Mucosa of descending colon (tissue), 3 donors: ENCODE results near the gene PLEKHG4B. TPM values are rescaled to one million over a fixed set of nuclear protein-coding genes. Genes with fewer than 3 reads are reported as not detected.

Experiments used
- ATAC-seq: fragments of 200-7000 bp; cut with Tn5 transposase; one replicate; pipeline ENCODE4 v1.9.1; 2020; ENCODE audit warnings: mild to moderate bottlenecking, moderate library complexity
- DNase-seq, 3 donors: peaks; one replicate each; pipeline ENCODE4 v3.0.0-alpha.2; 2020
- H3K36me3 ChIP-seq: fragments of 200-600 bp; one replicate; pipeline ENCODE4 v1.8.0; 2021; ENCODE audit warnings: low read depth, mild to moderate bottlenecking
- H3K4me1 ChIP-seq: fragments of 200-600 bp; one replicate; pipeline ENCODE4 v1.8.0; 2021; ENCODE audit warnings: low read depth, mild to moderate bottlenecking
- H3K4me3 ChIP-seq: fragments of 200-600 bp; one replicate; pipeline ENCODE4 v1.8.0; 2021; ENCODE audit warnings: mild to moderate bottlenecking
- H3K9me3 ChIP-seq: fragments of 200-600 bp; one replicate; pipeline ENCODE4 v1.8.0; 2021; ENCODE audit warnings: mild to moderate bottlenecking
- intact Hi-C, 2 donors: fragments of 100-400 bp; cut with DNase I in 1 of 2; cut with micrococcal nuclease in 1 of 2; formaldehyde crosslinking; loops; one replicate each; pipeline versions ENCODE4 v1.11.0 to v1.11.1; 2022; cut with DNase I, micrococcal nuclease
- total RNA-seq, 3 donors: library from RNA; stranded (reverse); fragmentation: NEBNext Ultra II Directional in 2 of 3; extraction: Animal tissue kit (Norgen Biotek cat#: 25700) in 2 of 3; gene quantifications; one replicate each; pipeline versions ENCODE4 v1.2.1 to v1.2.4, GENCODE V29; 2021 to 2023
- TF ChIP-seq, protein P1 (sequence below): fragments of 200-600 bp; IDR thresholded peaks from one replicate; pipeline ENCODE4 v1.8.0; 2022; ENCODE audit warnings: antibody characterized with exemption, mild to moderate bottlenecking
- donor health status: DM: no; HTN: no; CAD: no; lungs with moderate emphysema.
- donor health status: DM: no; HTN: no; CAD: no.
- donor health status: DM: no; HTN: yes; CAD: no.

The PLEKHG4B gene
- total RNA-seq, 3 donors from 2014 or later = 0.09 to 3.0 (median 0.36) TPM

- no peak for DNase-seq
- ATAC-seq = no peak
Measured at GRCh38 chr5:157126-157715, 65.3 kb downstream of the PLEKHG4B start.

DNA sequence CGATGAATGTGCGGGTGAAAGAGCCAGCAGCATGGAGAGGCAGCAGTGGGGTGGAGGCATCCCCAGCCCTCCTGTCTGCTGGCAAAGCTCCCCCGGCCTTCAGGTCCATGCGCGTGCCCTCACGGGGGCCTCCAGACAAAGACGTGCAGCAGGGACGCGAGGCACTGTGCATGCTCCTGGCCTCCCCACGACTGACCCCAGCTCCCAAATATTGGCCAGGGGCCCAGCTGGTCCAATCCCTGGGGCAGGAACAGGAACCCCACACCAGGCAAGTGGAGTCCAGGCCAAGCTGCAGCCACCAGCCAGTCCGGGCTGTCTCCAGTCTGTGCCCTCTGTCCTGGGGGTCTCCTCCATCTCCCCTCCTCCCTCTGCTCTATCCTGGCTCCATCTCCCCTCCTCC, 65.8 kb downstream of the PLEKHG4B start:
- ATAC-seq (no peak), DNase-seq (no peak)
- H3K36me3 ChIP-seq = no peaks in the 10 kb centered on the region
- TF ChIP-seq, protein P1, sequence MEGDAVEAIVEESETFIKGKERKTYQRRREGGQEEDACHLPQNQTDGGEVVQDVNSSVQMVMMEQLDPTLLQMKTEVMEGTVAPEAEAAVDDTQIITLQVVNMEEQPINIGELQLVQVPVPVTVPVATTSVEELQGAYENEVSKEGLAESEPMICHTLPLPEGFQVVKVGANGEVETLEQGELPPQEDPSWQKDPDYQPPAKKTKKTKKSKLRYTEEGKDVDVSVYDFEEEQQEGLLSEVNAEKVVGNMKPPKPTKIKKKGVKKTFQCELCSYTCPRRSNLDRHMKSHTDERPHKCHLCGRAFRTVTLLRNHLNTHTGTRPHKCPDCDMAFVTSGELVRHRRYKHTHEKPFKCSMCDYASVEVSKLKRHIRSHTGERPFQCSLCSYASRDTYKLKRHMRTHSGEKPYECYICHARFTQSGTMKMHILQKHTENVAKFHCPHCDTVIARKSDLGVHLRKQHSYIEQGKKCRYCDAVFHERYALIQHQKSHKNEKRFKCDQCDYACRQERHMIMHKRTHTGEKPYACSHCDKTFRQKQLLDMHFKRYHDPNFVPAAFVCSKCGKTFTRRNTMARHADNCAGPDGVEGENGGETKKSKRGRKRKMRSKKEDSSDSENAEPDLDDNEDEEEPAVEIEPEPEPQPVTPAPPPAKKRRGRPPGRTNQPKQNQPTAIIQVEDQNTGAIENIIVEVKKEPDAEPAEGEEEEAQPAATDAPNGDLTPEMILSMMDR = no peak
- no peaks in the 10 kb centered on the region for H3K9me3 ChIP-seq
- no peaks in the 10 kb centered on the region for H3K4me1 ChIP-seq
- no peak overlapping the region for H3K4me3 ChIP-seq
- intact Hi-C loops = no loop called here

More at GRCh38 chr5:157126-157715, 65.3 kb downstream of the PLEKHG4B start:
- no peaks in the 10 kb centered on the region for H3K4me1 ChIP-seq
- H3K9me3 ChIP-seq = no peaks in the 10 kb centered on the region
- intact Hi-C loops = no loop called here
- no peaks in the 10 kb centered on the region for H3K36me3 ChIP-seq
- no peak overlapping the region for H3K4me3 ChIP-seq
- TF ChIP-seq, protein P1 = no peak

GRCh38 chr5:158807-159447, 67.0 kb downstream of the PLEKHG4B start:
- no peak for DNase-seq

DNA sequence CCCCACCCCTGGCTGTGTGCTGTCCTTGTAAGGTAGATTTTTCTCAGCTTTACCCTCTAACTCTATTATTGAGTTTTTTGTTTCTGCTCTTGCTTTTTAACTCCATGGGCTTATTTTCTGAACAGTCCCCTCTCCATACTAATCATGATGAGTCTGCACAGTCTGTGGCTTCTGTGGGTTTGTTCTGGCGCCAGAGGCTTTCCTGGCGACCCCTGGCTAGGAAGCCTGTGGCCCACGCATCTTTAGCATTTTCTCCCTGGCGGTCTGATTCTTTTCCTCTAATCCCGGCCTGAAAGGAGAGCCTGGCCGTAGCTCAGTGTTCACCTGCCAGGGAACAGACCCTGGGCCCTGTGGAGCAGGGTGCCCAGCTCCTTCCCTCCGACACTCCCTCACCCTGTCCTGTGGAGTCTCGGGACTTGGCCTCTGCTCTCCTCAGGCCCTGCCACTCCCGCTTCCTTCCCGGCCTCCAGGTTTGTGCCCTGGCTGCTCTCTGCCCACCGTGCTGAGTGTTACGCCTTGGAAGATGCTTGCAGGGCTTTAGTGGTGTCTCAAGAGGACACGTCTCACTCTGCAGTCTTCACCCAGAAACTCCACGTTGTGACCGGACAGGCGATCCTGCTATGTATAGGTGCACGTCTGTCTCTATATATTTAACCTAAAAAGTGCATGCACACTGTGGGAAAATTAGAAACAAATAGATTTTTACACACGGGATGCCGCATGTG, 67.6 kb downstream of the PLEKHG4B start:
- Histone ChIP-seq H3K9me3 (no peaks in the 10 kb centered on the region), H3K4me1 (no peaks in the 10 kb centered on the region), H3K36me3 (no peaks in the 10 kb centered on the region), H3K4me3 (no peak overlapping the region)
- DNase-seq (no peak), ATAC-seq (no peak)
- TF ChIP-seq, protein P1 = no peak
- intact Hi-C loops = no loop called here

More at GRCh38 chr5:158807-159447, 67.0 kb downstream of the PLEKHG4B start:
- TF ChIP-seq, protein P1 = no peak
- Histone ChIP-seq H3K9me3 (no peaks in the 10 kb centered on the region), H3K4me3 (no peak overlapping the region), H3K36me3 (no peaks in the 10 kb centered on the region), H3K4me1 (no peaks in the 10 kb centered on the region)
- no peak for ATAC-seq
- intact Hi-C loops = no loop called here

DNA sequence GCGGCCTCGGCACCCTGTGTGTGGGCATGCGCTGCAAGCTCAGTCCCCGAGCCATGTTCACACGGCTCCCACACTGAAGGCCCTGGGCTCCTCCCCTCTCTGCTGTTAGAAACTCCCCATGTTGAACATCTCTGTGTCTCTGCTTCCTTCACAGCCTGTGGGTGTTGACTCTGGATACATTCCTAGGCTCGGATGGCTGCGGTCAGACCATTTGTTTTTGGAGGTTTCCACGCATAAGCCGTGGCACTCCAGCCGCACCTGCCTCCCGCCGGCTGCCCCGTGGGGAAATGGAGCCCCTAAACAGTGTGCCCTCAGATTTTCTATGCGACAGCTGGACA, 68.2 kb downstream of the PLEKHG4B start:
- intact Hi-C loops = no loop called here
- DNase-seq (no peak), ATAC-seq (no peak)
- TF ChIP-seq, protein P1 = no peak
- H3K36me3 ChIP-seq = no peaks in the 10 kb centered on the region
- no peaks in the 10 kb centered on the region for H3K4me1 ChIP-seq
- no peak overlapping the region for H3K4me3 ChIP-seq
- H3K9me3 ChIP-seq = no peaks in the 10 kb centered on the region
